K562 (cell line): ENCODE data around the gene FAM25A. TPM values are rescaled to one million over a fixed set of nuclear protein-coding genes. Genes with fewer than 3 reads are reported as not detected.

Source experiments
- ATAC-seq: fragments of 200-7000 bp; cut with Tn5 transposase; 3 replicates; pipeline ENCODE4 v1.9.1; 2020; ENCODE audit warnings: moderate library complexity
- BruUV-seq: library from RNA; stranded (reverse); fragments of 400-500 nt; replicated peaks from 2 replicates; lab custom pipeline; 2021; lab: Mats Ljungman, UMichigan
- CTCF ChIA-PET: fragments of 300-600 bp; formaldehyde crosslinking; extraction: SDS; loops from one replicate; lab custom pipeline; 2021; ENCODE audit warnings: low intra/inter-chr PET ratio; lab: Yijun Ruan, JAX
- POLR2A ChIA-PET: fragments of 300-600, 350-650 bp; sonication (Branson Sonifier 250); formaldehyde crosslinking; extraction: SDS; loops from one replicate; lab custom pipeline; 2021; ENCODE audit warnings: antibody characterized with exemption, inconsistent platforms; lab: Yijun Ruan, JAX
- DNase-seq, 4 experiments: peaks; one replicate each; pipeline versions ENCODE4 v3.0.0 to v3.0.0-alpha.2; 2011 to 2018; ENCODE audit warnings: low spot score in 3 of 4, mixed read lengths in 3 of 4; ENCODE audit errors: extremely low read depth in 1 of 4
- FAIRE-seq: peaks from 2 replicates; lab custom pipeline; 2011; peaks lifted over from hg19 to GRCh38; lab: Jason Lieb, UNC
- H2AFZ ChIP-seq: 2 replicates; pipeline ENCODE4 v1.6.0; 2011; ENCODE audit warnings: low read depth, low read length, control low read depth, inconsistent platforms
- H3K27ac ChIP-seq: fragments of 200-600 bp; 3 replicates; pipeline ENCODE4 v1.8.0; 2011; ENCODE audit warnings: low read depth, mild to moderate bottlenecking, control low read depth, inconsistent platforms, low read length, moderate library complexity, mixed read lengths; ENCODE audit errors: extremely low read depth
- H3K27me3 ChIP-seq, 2 experiments: fragments of 300-600 bp in 1 of 2; 2 replicates in 1 of 2; 3 replicates in 1 of 2; pipeline versions ENCODE4 v1.6.0 to v1.8.0; 2011; ENCODE audit warnings: inconsistent platforms in 2 of 2, low read length in 2 of 2, mild to moderate bottlenecking in 1 of 2, mixed read lengths in 1 of 2, moderate library complexity in 1 of 2; ENCODE audit not compliant: control insufficient read depth in 2 of 2, insufficient read depth in 2 of 2
- H3K36me3 ChIP-seq: fragments of 300-600 bp; 3 replicates; pipeline ENCODE4 v1.8.0; 2011; ENCODE audit warnings: mild to moderate bottlenecking, low read length, inconsistent platforms; ENCODE audit not compliant: control insufficient read depth, insufficient read depth
- H3K4me1 ChIP-seq, 2 experiments: fragments of 200-600 bp in 1 of 2; replicated peaks in 1 of 2; 2 replicates in 1 of 2; 3 replicates in 1 of 2; pipeline versions ENCODE4 v1.5.1 to v1.8.0; 2011; ENCODE audit warnings: inconsistent platforms in 2 of 2, low read length in 2 of 2, mild to moderate bottlenecking in 1 of 2, mixed read lengths in 1 of 2, moderate library complexity in 1 of 2; ENCODE audit not compliant: control insufficient read depth in 2 of 2, insufficient read depth in 2 of 2
- H3K4me2 ChIP-seq: 2 replicates; pipeline ENCODE4 v1.6.1; 2011; ENCODE audit warnings: low read length, control low read depth, inconsistent platforms, mixed read lengths; ENCODE audit not compliant: insufficient read depth
- H3K4me3 ChIP-seq: fragments of 200-600 bp; sonication (generic), shearing (Covaris generic); 2 replicates; pipeline ENCODE4 v1.5.1; 2016; ENCODE audit warnings: control low read depth, inconsistent platforms
- H3K79me2 ChIP-seq: fragments of 200-600 bp; 3 replicates; pipeline ENCODE4 v1.8.0; 2011; ENCODE audit warnings: low read length, inconsistent platforms; ENCODE audit not compliant: control insufficient read depth, insufficient read depth
- H3K9ac ChIP-seq, 2 experiments: 2 replicates each; pipeline versions ENCODE4 v1.6.0 to v1.6.1; 2011; ENCODE audit warnings: low read depth in 2 of 2, low read length in 2 of 2, control low read depth in 1 of 2, inconsistent platforms in 1 of 2, mild to moderate bottlenecking in 1 of 2, mixed read lengths in 1 of 2; ENCODE audit not compliant: insufficient read depth in 1 of 2
- H3K9me1 ChIP-seq: one replicate; pipeline ENCODE4 v1.6.0; 2011; ENCODE audit warnings: inconsistent platforms, mild to moderate bottlenecking, low read length, moderate library complexity; ENCODE audit not compliant: control insufficient read depth, insufficient read depth
- H3K9me3 ChIP-seq: replicated peaks from 2 replicates; pipeline ENCODE4 v1.5.1; 2011; ENCODE audit warnings: low read depth, low read length, inconsistent platforms; ENCODE audit not compliant: control insufficient read depth, insufficient read depth
- H4K20me1 ChIP-seq: replicated peaks from 2 replicates; pipeline ENCODE4 v1.6.1; 2011; ENCODE audit warnings: low read length, inconsistent platforms, mixed read lengths; ENCODE audit not compliant: control insufficient read depth, insufficient read depth
- BACH1 ChIP-seq: fragments of 200-800 bp; sonication (Bioruptor generic); IDR thresholded peaks from 2 replicates; pipeline ENCODE4 v1.6.1; 2016; ENCODE audit warnings: missing genetic modification characterization, missing compliant biosample characterization
- BRF2 ChIP-seq: IDR thresholded peaks from 3 replicates; pipeline ENCODE4 v1.6.1; 2011; ENCODE audit warnings: borderline replicate concordance, mild to moderate bottlenecking; ENCODE audit not compliant: insufficient read length, insufficient read depth
- CBX5 ChIP-seq: IDR thresholded peaks from 2 replicates; pipeline ENCODE4 v1.6.1; 2014; ENCODE audit warnings: low read depth, borderline replicate concordance
- CREB3 ChIP-seq: fragments of 450-650 bp; conservative IDR thresholded peaks from 2 replicates; pipeline ENCODE4 v1.6.1; 2016; ENCODE audit warnings: missing genetic modification characterization, low read depth, mild to moderate bottlenecking, missing compliant biosample characterization, moderate library complexity
- HCFC1 ChIP-seq: IDR thresholded peaks from 2 replicates; pipeline ENCODE4 v1.6.1; 2012; ENCODE audit warnings: low read depth, low read length, improper control_type of control experiment
- HDAC8 ChIP-seq: fragments of 450-650 bp; IDR thresholded peaks from 2 replicates; pipeline ENCODE4 v1.6.1; 2016; ENCODE audit warnings: mild to moderate bottlenecking, missing genetic modification characterization, moderate library complexity, missing compliant biosample characterization
- MCM3 ChIP-seq: fragments of 450-650 bp; IDR thresholded peaks from 2 replicates; pipeline ENCODE4 v1.6.1; 2016
- MEF2A ChIP-seq: IDR thresholded peaks from 2 replicates; pipeline ENCODE4 v1.6.1; 2011; ENCODE audit warnings: low read depth, mild to moderate bottlenecking, low read length, moderate library complexity; ENCODE audit not compliant: control insufficient read depth
- POU5F1 ChIP-seq: fragments of 150-350 bp; IDR thresholded peaks from 2 replicates; pipeline ENCODE4 v1.6.1; 2014; ENCODE audit warnings: borderline replicate concordance, low read length, low read depth, mild to moderate bottlenecking; ENCODE audit not compliant: partially characterized antibody
- RBM15 ChIP-seq: fragments of 200-400 bp; formaldehyde crosslinking; IDR thresholded peaks from 2 replicates; pipeline ENCODE4 v1.6.1; 2018; ENCODE audit warnings: mild to moderate bottlenecking, low read length, moderate library complexity; ENCODE audit not compliant: insufficient read depth
- SIN3A ChIP-seq, 2 experiments: fragments of 150-350 bp in 1 of 2; IDR thresholded peaks; 2 replicates each; pipeline ENCODE4 v1.6.1; 2011 to 2016; ENCODE audit warnings: borderline replicate concordance in 2 of 2, low read depth in 2 of 2, low read length in 2 of 2, mild to moderate bottlenecking in 2 of 2, moderate library complexity in 2 of 2; ENCODE audit not compliant: control insufficient read depth in 1 of 2
- SRSF9 ChIP-seq: fragments of 200-400 bp; formaldehyde crosslinking; IDR thresholded peaks from 2 replicates; pipeline ENCODE4 v1.6.1; 2017; ENCODE audit warnings: low read depth, low read length, borderline replicate concordance
- TRIM24 ChIP-seq, 2 experiments: fragments of 450-650 bp; IDR thresholded peaks; 2 replicates each; pipeline ENCODE4 v1.6.1; 2016
- TSC22D4 ChIP-seq: fragments of 450-650 bp; IDR thresholded peaks from 2 replicates; pipeline ENCODE4 v1.6.1; 2016; ENCODE audit warnings: missing genetic modification characterization, missing biosample characterization, control low read depth
- ZNF3 ChIP-seq: fragments of 250-450 bp; sonication (Bioruptor Pico); IDR thresholded peaks from 2 replicates; pipeline ENCODE4 v1.5.0; 2021; ENCODE audit warnings: mild to moderate bottlenecking, moderate library complexity
- ZNF316 ChIP-seq: fragments of 450-650 bp; IDR thresholded peaks from 2 replicates; pipeline ENCODE4 v1.6.1; 2016
- WGBS: fragments of 100-300 bp; shearing (Covaris generic); methylation state at CpG from one replicate; pipeline ENCODE4 v1.1.6; 2016; ENCODE audit warnings: low coverage, mixed read lengths; ENCODE audit not compliant: insufficient coverage; ENCODE audit errors: missing lambda C conversion rate; 5-methylcytosine and 5-hydroxymethylcytosine counted together
- in situ Hi-C: fragments of 300-500 bp; cut with MboI; formaldehyde crosslinking; loops from 4 replicates; pipeline ENCODE4 v1.15.0; 2018; ENCODE audit warnings: inconsistent platforms, mixed read lengths
- intact Hi-C: fragments of 100-400 bp; cut with micrococcal nuclease; formaldehyde crosslinking; loops from 2 replicates; pipeline ENCODE4 v1.14.2; 2022
- polyA plus RNA-seq, 8 experiments: library from polyadenylated mRNA; depleted of rRNA in 4 of 8; stranded (reverse) in 5 of 8; unstranded in 3 of 8; fragments of >200 nt; fragmentation: Nextera tagmentation in 2 of 8; fragmentation: Illumina TruSeq in 1 of 8; extraction: Ambion mirVana in 2 of 8; extraction: Trizol in 1 of 8; gene quantifications; 2 replicates each; pipeline versions ENCODE4 v1.2.1 to v1.2.3, GENCODE V29; 2011 to 2014; ENCODE audit warnings: inconsistent platforms in 1 of 8, missing spikeins in 1 of 8
- total RNA-seq, 7 experiments: library from RNA; depleted of rRNA in 6 of 7; stranded (reverse); fragments of >200 nt in 6 of 7; fragmentation: Illumina TruSeq in 2 of 7; extraction: Trizol in 2 of 7; gene quantifications; 2 replicates each; pipeline versions ENCODE4 v1.2.1 to v1.2.3, GENCODE V29; 2011 to 2021; ENCODE audit warnings: low replicate concordance in 1 of 7
- TF ChIP-seq, protein P1 (sequence below), 2 experiments: fragments of 450-650 bp in 1 of 2; sonication (generic) in 1 of 2; formaldehyde crosslinking; conservative IDR thresholded peaks; 2 replicates each; pipeline versions ENCODE4 v1.4.0 to v1.8.1; 2020 to 2022; ENCODE audit warnings: mild to moderate bottlenecking in 1 of 2, missing genetic modification reagents in 1 of 2

FAM25A gene
- total and polyA plus RNA-seq, 9 of the 15 experiments (the other 6 are each of a cell fraction or from before 2014, with no cell fraction given), result not detected

- H3K4me3 ChIP-seq, result no peak overlapping the region
- no peaks in the 10 kb centered on the region for H3K27me3 ChIP-seq
- no peak for TF ChIP-seq POU5F1
- TF ChIP-seq, protein P1, sequence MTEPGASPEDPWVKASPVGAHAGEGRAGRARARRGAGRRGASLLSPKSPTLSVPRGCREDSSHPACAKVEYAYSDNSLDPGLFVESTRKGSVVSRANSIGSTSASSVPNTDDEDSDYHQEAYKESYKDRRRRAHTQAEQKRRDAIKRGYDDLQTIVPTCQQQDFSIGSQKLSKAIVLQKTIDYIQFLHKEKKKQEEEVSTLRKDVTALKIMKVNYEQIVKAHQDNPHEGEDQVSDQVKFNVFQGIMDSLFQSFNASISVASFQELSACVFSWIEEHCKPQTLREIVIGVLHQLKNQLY (CRISPR knock-in tag; conservative IDR thresholded peaks at IDR 0.05), result no peak
- TF ChIP-seq HDAC8 (tag), result no peak
- TF ChIP-seq BRF2, result no peak
- no peak for TF ChIP-seq SRSF9
- TF ChIP-seq SIN3A (IDR thresholded peaks at IDR 0.05; ENCODE audit: borderline replicate concordance in 2 of 2, control insufficient read depth in 1 of 2, low read depth in 2 of 2, low read length in 2 of 2), result no peak
- no peak for TF ChIP-seq BACH1 (tag)
- TF ChIP-seq CREB3 (tag), result no peak
- TF ChIP-seq RBM15, result no peak
- TF ChIP-seq HCFC1, result no peak
- TF ChIP-seq TSC22D4 (tag), result no peak
- TF ChIP-seq MCM3, result no peak
- TF ChIP-seq TRIM24 (IDR thresholded peaks at IDR 0.05), result no peak
- no peak for TF ChIP-seq ZNF316
- TF ChIP-seq MEF2A, result no peak
- TF ChIP-seq CBX5, result no peak
- TF ChIP-seq ZNF3 (CRISPR knock-in tag), result no peak
- H3K4me2 ChIP-seq, result no peak overlapping the region
- H3K9me3 ChIP-seq, result no peaks in the 10 kb centered on the region
- in situ Hi-C loops, result no loop called here
- H2AFZ ChIP-seq, result no peak overlapping the region
- H3K4me1 ChIP-seq, result no peaks in the 10 kb centered on the region
- H3K79me2 ChIP-seq, result no peaks in the 10 kb centered on the region
- no peaks in the 10 kb centered on the region for H4K20me1 ChIP-seq
- no peak overlapping the region for H3K9ac ChIP-seq
- ATAC-seq, result no peak
- CTCF ChIA-PET, result no interaction called here
- FAIRE-seq, result no peak
- peaks cover 67% of the 10 kb centered on the region; the same call in 2 of the 3 replicates for H3K36me3 ChIP-seq
- H3K9me1 ChIP-seq, result no peaks in the 10 kb centered on the region
- intact Hi-C loops, result no loop called here
- POLR2A ChIA-PET, result no interaction called here
- no peak for DNase-seq
- 57% methylated on average over 1 of the region's 1 CpG for WGBS
- BruUV-seq, result no TSS peak
- no peak overlapping the region for H3K27ac ChIP-seq
Measured at GRCh38 chr10:87068281-87068680, 48.2 kb downstream of the FAM25A start.
